GM19328 (cell line): ENCODE data around the gene KCND3.

Experiments
- ATAC-seq: cut with Tn5 transposase; IDR thresholded peaks from one replicate; pipeline ENCODE4 v1.9.1; 2021; ENCODE audit warnings: mild to moderate bottlenecking, moderate library complexity; ENCODE audit not compliant: unreplicated experiment

KCND3 gene

GRCh38 chr1:111733992-111734341 lies 255.5 kb downstream of the KCND3 start:
- ATAC-seq: no peak

GRCh38 chr1:111733183-111733991 lies 256.1 kb downstream of the KCND3 start:
- no peak for ATAC-seq

- ATAC-seq: no peak
Measured at GRCh38 chr1:111732718-111733117, 256.8 kb downstream of the KCND3 start.

DNA sequence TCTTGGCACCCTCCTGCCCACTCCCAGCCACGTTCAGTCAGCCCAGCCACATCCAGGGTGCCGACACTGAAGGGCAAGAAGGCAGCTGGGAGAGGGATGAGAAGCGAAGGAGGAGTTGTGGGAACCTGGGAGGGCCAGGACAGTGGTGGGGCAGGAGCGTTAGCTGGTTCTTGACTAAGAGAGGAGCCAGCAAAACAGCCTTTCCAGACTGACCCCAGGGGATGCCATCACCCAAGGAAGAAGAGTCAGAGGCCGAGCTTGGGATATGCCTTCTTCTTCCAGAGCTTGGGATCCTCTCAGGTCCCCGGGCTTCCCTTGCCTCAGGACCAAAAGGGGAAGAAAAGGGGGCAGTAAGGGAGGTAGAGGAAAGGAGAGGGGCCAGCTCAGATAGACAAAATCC lies 257.5 kb downstream of the KCND3 start:
- no peak for ATAC-seq

DNA sequence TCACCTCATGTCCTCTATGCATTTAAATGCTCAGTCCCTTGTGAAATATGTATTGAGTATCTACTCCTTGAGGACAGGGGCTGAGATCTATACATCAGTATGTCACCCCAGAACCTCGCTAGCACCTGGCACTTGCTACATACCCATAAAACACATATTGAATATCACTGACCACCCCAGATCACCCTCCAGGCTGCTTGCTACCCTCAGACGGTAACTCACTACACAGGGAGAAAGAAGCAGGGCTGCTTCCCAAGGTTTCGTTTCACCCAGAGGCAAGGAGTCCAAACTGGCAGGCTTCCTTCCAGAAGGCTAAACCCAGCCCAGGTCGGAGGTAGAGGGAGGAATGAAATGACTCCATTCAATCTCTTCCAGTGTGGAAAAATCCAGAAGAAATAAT lies 258.8 kb downstream of the KCND3 start:
- no peak for ATAC-seq

- ATAC-seq: no peak
Measured at GRCh38 chr1:111729946-111730681, 259.4 kb downstream of the KCND3 start.

DNA sequence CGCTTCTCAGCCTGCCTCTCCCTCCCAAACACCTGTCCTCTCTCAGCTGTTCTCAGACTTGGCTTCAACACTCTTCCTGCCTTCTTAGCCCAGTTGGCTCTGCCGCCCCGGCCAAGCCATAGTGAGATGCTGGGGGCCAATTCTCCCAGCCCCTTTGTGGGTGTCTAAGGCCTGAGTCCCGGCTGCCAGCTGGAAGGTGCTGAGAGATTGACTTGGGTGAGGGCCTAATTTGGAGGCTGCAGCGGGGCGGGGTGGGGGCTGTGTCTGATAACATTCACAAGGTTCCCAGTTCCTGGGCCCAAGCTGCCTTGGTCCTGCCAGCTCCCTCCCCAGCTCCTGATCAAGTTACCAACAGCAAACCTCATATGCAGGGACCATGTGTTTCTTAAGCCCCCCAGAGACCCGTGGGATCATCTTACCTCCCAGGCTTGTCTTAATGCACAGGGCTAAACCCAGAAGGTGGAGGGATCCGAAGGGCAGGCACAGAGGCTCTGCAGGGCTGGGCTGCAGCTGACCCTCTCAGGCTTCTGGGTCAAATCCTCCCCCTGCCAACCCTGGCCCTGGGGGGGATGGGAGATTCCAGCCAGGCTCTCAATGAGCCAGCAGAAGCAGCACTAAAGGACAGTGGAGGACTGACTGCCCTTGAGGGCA lies 260.1 kb downstream of the KCND3 start:
- ATAC-seq: no peak

DNA sequence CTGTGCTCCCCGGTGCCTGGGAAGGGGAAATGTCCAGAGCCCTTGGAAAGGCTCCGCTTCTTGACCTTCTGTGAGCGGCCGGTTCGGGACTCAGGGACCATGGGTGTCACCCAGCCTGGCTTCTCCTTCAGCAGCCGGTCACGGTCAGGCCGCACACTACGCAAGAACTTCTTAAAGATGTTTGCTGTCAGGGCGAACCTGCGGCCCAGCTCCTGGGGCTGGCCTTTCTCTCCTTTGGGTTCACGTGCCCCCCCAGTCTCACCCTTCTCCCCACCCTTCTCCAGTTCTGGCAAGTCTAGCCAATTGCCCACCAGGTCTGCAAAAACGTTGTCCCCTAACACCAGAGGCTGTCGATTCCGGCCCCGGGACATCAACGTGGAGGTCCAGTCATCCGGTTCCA lies 262.4 kb downstream of the KCND3 start:
- ATAC-seq: no peak

- no peak for ATAC-seq
Measured at GRCh38 chr1:111725192-111725591, 264.3 kb downstream of the KCND3 start.

- no peak for ATAC-seq
Measured at GRCh38 chr1:111723871-111724270, 265.6 kb downstream of the KCND3 start.

DNA sequence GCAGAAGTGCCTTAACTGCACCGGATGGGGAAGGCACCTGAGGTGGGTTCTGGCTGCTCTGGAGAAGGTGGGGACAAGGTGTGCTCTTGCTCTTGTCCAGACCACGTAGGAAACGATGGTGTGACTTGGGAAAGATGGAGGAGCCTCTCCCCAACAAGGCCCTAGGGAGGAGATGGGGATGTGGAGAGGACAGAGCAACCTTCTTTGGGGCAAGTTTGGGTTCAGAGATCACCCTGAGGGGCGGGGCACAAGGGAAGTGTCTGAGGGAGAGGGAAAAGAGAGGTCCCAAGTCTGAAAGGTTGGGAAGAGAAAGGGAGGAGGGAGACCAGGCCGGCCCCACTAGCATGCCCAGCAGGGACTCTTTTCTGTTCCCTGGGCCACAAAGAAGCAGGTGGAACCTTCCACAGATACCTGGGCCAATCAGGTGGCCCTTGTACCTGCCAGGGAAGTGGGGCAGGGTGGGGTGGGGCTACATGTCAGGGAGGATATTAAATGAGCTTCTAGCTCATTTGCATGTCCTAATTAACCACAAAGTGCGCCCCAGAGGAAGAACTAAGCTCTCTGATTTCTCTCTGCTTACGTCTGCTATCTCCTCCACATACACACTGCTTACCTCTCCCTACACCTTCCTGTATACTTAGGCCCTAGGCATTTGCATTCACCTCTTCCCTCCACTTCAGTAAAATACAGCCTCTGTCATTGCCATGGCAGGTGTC lies 266.2 kb downstream of the KCND3 start:
- no peak for ATAC-seq

DNA sequence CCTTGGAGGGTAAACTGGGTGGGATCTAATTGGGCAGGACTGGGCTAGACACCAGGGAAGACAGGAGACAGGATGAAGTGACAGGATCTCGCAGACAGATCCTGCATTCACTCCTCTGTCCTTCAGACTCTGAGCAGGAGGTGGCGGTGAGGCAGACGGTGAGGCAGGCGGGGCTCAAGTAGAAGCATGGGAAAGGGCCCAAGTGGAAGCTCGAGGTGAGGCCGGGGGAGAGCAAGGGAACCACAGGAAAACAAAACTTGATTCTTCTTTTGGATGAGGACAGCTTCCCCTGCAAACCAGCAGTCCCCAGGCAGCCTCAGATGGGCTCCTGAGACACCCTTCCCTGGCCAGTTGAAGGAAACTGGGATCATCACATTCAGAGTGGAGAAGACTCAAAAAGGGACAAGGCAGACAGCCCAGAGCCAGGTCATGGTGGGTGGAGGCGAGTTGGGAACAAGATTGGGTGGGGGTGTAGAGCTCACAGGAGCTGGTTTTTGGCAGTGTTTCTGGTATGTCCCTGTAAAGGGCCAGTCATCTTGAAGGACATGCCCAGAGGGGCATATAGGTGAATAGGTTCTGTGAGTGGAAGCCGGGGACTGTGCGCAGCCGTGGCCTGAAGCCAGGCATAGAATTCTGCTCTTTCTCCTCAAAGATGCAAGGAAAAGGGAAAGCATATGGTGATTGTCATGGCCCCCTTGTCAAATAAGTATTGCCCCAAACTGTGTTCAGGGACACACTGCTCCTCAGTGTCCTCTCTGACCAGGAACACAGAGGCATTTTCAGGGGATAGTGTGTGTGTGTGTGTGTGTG lies 268.3 kb downstream of the KCND3 start:
- ATAC-seq: no peak
